GM18951 (cell line): ENCODE data around the gene TGFB1I1.

ENCODE experiments used
- POLR2A ChIP-seq: IDR thresholded peaks from 4 replicates; pipeline ENCODE4 v1.6.1; 2011; ENCODE audit warnings: mild to moderate bottlenecking; ENCODE audit not compliant: insufficient read length, insufficient read depth; ENCODE audit errors: extremely low read depth
- in situ Hi-C: fragments of 300-500 bp; cut with MboI; formaldehyde crosslinking; loops from one replicate; pipeline ENCODE4 v1.12.0; 2022; ENCODE audit warnings: low sequenced_read_pairs, mixed read lengths, inconsistent platforms; ENCODE audit not compliant: unreplicated experiment

The TGFB1I1 gene

DNA sequence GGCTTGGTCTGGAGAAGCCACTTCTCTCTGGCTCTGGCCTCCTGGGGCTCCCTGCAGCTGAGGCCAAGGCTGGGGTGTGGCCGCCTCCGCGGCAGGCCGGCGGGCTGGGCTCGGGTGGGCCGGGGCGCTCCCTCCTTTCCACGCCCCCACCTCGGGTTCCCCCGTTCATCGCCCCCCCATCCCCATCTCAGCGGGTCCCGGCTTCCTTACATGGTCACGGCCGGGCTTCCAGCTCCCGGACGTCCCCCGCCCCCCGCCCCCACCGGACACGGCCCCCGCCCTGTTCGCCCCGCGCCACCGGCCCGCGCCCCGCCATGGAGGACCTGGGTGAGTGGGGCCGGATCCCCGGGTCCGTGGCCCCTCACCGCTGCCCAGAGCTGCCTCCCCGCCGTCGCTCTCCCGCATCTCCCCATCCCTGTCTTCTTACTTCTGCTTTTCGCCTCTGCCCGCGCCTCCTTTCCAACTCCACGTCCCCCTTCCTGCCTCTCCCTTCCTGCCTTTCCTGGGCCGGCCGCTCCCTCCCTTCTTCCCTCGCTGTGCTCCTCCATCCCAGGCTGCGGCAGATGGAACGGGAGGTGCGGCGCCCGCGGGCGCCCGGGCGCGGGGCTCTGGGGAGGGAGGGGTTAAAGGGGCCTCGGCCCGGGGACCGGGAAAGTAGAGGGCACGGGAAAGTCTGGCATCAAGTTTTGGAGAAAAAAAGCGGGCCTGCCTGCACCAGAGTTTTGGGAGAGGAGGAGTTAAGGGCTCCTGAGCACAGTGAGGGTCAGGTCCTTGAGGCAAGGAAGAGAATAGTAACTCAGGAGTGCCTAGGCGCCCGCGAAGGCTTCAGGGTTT lies at the start of gene TGFB1I1:
Gene TGFB1I1 (plus strand): TSS at position 278 of the 834 bp plus-strand sequence. CDS start 37 bp downstream, at position 315.
- in situ Hi-C loops, result loop anchor here (25.0 kb wide), 1 partner anchor 390 kb away; the partner anchor contains the start of gene ZNF267
- TF ChIP-seq POLR2A, result no peak

DNA sequence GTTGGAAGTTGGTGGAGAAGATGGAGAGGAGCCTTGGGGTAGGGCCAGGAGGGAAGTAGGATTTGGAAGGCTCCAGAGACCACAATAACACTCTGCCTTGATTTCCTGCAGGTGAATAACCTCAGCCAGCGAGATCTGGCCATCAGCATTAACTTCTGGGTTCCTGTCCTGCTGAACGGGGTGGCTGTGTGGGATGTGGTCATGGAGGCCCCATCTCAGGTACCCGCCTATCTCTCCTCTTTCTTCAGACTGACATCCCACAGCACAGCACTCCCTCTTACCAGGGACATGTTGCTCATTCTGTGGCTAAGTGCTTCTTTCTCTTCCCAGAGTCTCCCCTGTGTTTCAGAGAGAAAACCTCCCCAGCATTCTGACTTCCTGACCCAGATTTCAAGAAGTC lies 48.7 kb upstream of the TGFB1I1 start:
- in situ Hi-C loops, result no loop called here
- TF ChIP-seq POLR2A, result no peak

DNA sequence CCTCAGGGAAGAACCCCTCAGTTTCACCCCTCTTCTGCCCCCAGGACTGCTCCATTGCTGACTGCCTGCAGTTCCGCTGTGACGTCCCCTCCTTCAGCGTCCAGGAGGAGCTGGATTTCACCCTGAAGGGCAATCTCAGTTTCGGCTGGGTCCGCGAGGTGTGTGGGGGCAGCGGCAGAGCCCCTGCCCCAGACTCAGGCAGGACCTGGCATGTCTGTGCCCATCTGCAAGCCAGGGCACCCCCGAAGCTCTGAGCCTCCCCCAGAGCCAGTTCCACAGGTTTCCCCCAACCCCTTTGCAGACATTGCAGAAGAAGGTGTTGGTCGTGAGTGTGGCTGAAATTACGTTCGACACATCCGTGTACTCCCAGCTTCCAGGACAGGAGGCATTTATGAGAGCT lies 48.2 kb upstream of the TGFB1I1 start:
- in situ Hi-C loops, result no loop called here
- no peak for TF ChIP-seq POLR2A

DNA sequence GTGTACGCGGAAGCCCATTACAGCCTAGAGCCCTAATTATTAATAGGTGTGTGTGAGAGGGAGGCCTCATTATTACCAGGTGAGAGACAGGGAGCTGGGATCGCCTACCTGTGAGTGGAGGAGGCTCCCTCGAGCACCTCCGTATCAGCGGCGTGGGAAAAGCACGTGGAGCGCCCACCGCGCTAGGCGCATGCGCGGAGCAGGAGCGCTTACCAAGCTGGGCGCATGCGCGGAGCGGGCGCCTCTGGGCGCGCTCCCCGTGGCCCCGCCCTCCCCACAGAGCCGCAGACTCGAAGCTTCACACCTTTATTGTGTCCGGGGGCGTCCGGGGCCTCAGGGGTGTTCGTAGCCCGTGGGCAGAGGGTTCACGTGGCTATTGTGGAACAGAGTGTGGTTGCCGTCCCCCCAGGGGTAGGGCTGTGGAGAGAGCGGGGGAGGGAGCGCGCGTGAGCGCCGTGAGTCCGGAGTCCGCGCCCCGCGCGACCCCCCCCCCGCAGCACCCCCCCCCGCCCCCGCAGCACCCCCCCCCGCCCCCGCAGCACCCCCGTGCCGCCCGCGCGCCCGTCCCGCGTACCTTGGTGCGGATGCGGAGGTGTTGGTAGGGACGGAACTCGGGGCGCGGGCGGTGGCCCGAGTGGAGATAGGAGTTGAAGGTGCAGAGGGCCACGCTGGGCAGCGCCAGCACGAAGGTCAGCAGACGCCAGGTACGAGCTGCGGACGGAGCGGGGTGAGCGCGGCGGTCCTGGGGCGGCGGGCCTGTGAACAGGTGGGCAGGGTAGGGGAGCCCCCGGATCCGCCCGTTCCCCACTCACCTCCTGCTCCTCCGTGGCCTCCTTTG lies 44.3 kb upstream of the TGFB1I1 start:
- no peak for TF ChIP-seq POLR2A
- in situ Hi-C loops, result loop anchor here (25.0 kb wide), 1 partner anchor 440 kb away; the partner anchor contains the start of gene HSD3B7

DNA sequence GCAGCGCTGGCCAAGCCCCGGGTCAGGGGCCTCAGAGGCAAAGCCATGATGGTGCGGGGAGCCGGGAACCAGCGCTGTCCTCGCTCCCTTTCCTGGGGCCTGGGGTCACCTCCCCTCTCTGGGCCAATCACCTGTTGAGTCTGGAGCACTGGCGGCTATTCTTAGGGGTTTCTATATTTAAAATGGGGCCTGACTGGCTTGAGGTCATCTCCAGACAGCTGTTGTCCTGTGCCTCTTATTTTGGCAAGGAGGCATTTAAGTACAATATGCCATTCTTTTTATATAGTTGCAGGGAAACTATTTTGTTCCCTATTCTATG lies 43.7 kb upstream of the TGFB1I1 start, which contains the start of gene COX6A2:
Gene COX6A2 (minus strand): TSS at position 82 of the 319 bp plus-strand sequence. CDS start 35 bp downstream, at position 47.
- in situ Hi-C loops, result loop anchor here (25.0 kb wide), 1 partner anchor 441 kb away; the partner anchor contains the start of gene HSD3B7
- no peak for TF ChIP-seq POLR2A

DNA sequence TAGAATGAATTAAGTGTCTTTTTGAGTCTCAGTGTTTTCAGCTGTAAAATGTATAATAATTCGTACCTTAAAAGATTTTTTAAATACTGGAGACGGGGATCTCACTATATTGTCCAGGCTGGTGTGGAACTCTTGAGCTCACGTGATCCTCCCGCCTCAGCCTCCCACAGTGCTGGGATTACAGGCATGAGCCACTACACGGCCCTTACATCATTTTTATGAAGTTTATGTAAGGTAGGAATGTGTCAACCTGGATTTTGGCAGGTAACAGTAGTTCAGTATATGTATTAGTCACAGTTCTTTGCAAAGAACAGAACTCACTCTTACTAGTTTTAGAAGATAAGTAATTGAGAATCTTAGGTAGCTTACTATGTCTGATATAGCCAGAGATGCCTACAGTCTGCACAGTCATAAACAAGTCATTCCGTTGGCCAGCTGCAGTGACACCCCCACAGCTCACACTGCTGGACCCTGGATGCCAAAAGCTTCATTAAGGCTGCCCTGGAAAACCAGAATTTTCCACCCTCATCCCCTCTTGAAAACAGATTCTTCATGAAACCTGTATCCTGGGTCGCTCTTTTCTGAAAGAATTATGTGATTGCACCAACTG lies 43.2 kb upstream of the TGFB1I1 start:
- no peak for TF ChIP-seq POLR2A
- in situ Hi-C loops, result loop anchor here (25.0 kb wide), 1 partner anchor 441 kb away; the partner anchor contains the start of gene HSD3B7

DNA sequence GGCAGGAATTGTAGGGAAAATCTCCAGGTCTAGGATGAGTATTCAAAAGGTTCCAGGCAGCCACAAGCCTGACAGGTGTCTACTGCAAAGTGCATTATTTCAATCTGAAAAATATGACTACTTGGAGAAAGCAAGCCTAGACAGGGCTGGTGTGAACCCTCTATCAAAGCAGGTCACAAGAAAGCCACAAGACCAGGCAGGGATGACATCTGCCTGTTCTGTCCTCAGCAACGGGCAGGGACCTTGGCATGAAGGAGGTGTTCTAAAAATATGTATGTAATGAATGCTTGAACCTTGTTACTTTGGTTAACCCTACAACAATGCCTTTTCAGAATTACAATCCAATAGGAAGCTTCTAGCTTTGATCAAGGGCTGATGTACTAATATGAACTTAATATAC lies 42.6 kb upstream of the TGFB1I1 start:
- TF ChIP-seq POLR2A, result no peak
- in situ Hi-C loops, result loop anchor here (25.0 kb wide), 1 partner anchor 442 kb away; the partner anchor contains the start of gene HSD3B7

DNA sequence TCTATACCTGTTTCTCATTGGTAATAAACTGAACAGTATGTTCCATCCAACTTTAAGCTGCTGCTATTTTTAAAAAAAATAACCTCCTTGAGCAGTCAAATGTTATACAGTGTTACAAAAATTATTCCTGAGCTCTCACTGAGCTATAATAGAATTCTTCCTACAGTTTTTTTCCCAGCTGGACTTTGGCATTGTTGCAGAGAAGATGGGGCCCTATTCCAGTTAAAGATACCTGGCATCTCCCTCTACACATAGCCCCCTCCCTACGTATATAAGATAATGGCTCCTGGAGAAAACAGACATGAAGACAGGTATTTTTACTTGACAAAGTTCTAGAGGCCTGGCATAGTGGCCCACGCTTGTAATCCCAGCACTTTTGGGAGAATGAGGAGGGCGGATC lies 42.2 kb upstream of the TGFB1I1 start:
- in situ Hi-C loops, result loop anchor here (25.0 kb wide), 1 partner anchor 442 kb away; the partner anchor contains the start of gene HSD3B7
- TF ChIP-seq POLR2A, result no peak

DNA sequence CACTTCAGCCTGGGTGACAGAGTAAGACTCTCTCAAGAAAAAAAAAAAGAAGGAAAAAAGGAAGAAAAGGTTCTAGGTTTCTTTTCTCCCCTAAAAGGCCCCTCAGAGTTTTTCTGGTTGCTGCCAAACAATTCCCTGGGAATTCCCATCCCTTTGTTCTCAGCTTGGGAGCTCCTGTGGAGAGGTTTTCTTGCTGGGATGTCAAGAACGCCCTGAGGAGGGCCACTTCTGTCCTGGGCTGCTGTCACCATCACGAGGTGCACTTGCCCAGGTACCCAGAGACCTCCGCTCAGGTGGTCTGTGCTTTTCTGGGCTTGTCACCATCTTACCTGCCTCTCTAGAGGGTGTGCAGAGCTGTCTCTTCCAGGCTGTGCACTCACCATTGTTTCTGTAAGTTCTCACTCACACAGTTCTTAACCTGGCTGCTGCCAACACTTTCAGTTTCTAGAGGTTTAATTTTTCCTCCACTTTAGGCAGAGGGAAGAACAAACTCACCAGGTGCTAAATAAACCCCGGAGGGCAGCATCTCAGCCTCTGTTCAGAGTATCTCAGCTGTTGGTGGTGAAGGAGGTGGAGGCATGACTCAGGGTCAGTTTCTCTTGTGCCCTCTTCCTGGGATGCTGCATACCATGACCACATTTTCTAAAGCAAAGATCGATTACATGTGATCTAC lies 41.4 kb upstream of the TGFB1I1 start:
- no peak for TF ChIP-seq POLR2A
- in situ Hi-C loops, result loop anchor here (25.0 kb wide), 1 partner anchor 443 kb away; the partner anchor contains the start of gene HSD3B7

DNA sequence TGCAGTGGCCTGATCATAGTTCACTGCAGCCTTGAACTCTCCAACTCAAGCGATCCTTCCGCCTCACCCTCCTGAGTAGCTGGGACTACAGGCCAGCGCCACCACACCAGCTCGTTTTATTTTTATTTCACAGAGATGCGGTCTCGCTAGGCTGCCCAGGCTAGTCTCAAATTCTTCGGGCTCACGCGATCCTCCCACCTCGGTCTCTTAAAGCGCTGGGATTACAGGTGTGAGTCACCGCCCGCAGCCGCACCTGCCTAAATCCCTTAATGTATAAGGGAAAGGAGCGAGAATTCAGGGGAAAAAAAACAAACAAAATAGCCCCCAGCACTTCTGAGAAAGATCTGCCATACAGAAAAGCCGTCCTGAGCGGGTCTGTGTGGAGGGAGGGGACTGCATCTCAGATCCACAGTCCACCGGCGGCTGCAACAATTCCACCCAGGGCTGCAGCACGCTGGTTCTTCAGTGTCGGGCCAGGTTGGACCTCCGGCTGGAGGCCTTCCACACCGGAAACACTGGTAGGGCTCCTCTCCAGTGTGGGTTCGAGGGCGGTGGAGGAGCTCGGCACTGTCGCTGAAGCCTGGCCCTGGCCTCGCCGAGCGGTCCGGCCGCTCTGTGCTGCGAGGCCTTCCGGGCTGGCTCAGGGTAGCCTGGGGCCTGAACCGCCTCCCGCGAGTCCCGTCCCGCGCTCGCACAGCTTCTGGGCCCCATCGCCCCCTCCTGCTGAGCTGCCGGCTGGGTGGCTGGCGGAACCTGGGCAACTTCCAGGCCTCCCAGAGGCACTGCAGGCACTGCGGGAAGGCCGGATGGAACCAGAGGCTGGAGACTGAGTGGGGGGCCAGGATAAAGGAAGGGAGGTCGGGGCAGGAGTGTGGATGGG lies 36.4 kb upstream of the TGFB1I1 start:
- in situ Hi-C loops, result loop anchor here (25.0 kb wide), 1 partner anchor 448 kb away; the partner anchor contains the start of gene HSD3B7
- TF ChIP-seq POLR2A, result no peak

DNA sequence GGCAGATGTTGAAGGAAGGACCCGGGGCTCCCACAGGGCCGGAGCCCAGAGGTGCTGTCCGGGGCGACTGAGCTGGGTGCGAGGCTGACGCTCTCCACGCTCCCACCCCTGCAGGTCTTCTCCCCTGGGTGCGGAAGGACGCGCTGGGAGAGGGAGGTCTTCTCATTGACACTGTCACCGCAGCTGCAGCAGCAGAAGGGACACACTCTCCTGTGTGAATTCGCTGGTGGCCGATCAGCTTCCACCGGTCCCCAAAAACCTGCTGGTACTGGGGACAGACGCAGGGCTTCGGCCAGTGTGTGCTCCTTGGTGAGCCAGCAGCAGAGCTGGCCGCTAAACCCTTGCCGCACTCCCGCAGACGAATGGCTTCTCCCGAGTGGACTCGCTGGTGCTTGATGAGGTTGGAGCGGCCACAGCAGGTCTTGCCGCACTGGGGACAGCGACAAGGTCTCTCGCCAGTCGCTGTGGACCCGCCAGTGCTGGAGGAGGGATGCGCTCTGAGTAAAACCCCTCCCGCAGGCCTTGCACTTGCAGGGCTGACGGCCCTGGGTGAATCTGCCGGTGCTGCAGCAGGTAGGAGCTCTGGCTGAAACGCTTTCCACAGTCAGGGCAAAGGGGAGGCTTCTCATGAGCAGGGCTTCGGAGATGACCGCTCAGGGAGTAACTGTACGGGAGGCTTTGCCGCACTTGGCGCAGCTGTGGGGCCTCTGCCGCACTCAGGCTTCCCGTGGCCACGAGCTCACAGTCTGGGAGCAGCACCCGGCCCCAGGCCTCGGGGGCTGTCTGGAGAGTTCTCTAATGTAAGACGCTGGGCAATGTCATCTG lies 35.5 kb upstream of the TGFB1I1 start:
- in situ Hi-C loops, result loop anchor here (25.0 kb wide), 1 partner anchor 449 kb away; the partner anchor contains the start of gene HSD3B7
- TF ChIP-seq POLR2A, result no peak

DNA sequence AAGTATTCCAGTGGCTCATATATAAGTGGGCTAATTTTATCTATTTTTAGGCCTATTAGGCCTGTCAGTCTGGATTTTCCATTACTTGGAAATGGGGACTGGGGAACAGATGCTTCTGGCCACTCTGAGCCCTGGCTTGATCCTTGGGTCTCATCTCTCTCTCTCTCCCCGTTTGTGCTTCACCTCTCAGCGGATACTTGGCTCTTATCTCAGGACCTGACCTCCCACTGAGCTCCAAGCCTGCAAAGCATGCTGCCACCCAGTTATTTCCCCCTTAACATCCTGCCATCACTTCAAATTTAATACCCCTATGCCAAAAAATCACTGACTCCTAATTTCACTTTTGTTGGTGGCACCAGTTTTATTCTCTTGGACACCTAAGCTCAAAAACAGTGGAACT lies 33.5 kb upstream of the TGFB1I1 start:
- no peak for TF ChIP-seq POLR2A
- in situ Hi-C loops, result loop anchor here (25.0 kb wide), 1 partner anchor 451 kb away; the partner anchor contains the start of gene HSD3B7

DNA sequence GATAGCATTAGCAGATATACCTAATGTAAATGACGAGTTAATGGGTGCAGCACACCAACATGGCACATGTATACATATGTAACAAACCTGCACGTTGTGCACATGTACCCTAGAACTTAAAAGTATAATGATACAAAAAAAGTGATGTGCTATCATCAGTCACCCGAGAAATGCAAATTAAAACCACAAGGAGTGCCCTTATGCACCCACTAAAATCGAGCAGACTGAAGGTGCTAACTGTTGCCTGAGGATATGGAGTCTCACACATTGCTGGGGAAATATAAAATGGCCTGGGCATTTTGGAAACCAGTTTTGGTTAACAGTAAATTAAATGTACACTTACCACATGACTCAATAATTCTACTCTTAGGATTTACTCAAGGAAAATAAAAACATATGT lies 32.9 kb upstream of the TGFB1I1 start:
- in situ Hi-C loops, result loop anchor here (25.0 kb wide), 1 partner anchor 452 kb away; the partner anchor contains the start of gene HSD3B7
